WTC11 (cell line): ENCODE data around the gene SLC22A7. TPM values are rescaled to one million over a fixed set of nuclear protein-coding genes. Genes with fewer than 3 reads are reported as not detected.

ENCODE experiments used
- ATAC-seq: fragments of 200-7000 bp; cut with Tn5 transposase; 2 replicates; pipeline ENCODE4 v1.10.0; 2021; ENCODE audit warnings: mild to moderate bottlenecking, moderate library complexity
- CTCF ChIA-PET: fragments of 300-600 bp; sonication (Branson Sonifier 250); formaldehyde crosslinking; loops from one replicate; lab custom pipeline; 2021; ENCODE audit warnings: antibody characterized with exemption; lab: Charles Lee
- POLR2A ChIA-PET: fragments of 350-600 bp; sonication (Branson Sonifier 250); formaldehyde crosslinking; loops from one replicate; lab custom pipeline; 2021; ENCODE audit warnings: antibody characterized with exemption; lab: Charles Lee
- DNase-seq: peaks from one replicate; pipeline ENCODE4 v3.0.0; 2021; ENCODE audit warnings: low spot score
- H3K27ac Mint-ChIP-seq: 2 replicates; pipeline ENCODE4 v1.8.0; 2021; ENCODE audit warnings: mixed read lengths
- H3K27me3 Mint-ChIP-seq: 2 replicates; pipeline ENCODE4 v1.8.0; 2021; ENCODE audit warnings: low read depth, mild to moderate bottlenecking, moderate library complexity, mixed read lengths
- H3K36me3 Mint-ChIP-seq: 2 replicates; pipeline ENCODE4 v1.8.0; 2021; ENCODE audit warnings: mixed read lengths
- H3K4me1 Mint-ChIP-seq: 2 replicates; pipeline ENCODE4 v1.8.0; 2022; ENCODE audit warnings: mixed read lengths
- H3K4me3 Mint-ChIP-seq: 2 replicates; pipeline ENCODE4 v1.8.0; 2021; ENCODE audit warnings: mild to moderate bottlenecking, moderate library complexity, mixed read lengths
- H3K9me3 Mint-ChIP-seq: 2 replicates; pipeline ENCODE4 v1.8.0; 2021; ENCODE audit warnings: mixed read lengths
- CREB1 ChIP-seq: sonication (generic); formaldehyde crosslinking; IDR thresholded peaks from 2 replicates; pipeline ENCODE4 v1.8.0; 2023; ENCODE audit warnings: mild to moderate bottlenecking, missing genetic modification reagents
- ETV6 ChIP-seq: sonication (generic); formaldehyde crosslinking; IDR thresholded peaks from 2 replicates; pipeline ENCODE4 v1.8.1; 2022; ENCODE audit warnings: mild to moderate bottlenecking, missing genetic modification reagents
- MYBL2 ChIP-seq: sonication (generic); formaldehyde crosslinking; IDR thresholded peaks from 2 replicates; pipeline ENCODE4 v1.8.1; 2023; ENCODE audit warnings: mild to moderate bottlenecking, moderate library complexity, missing genetic modification reagents
- NR3C1 ChIP-seq: sonication (generic); formaldehyde crosslinking; conservative IDR thresholded peaks from 2 replicates; pipeline ENCODE4 v1.8.1; 2023; ENCODE audit warnings: low read depth, mild to moderate bottlenecking, missing genetic modification reagents
- TEAD1 ChIP-seq: sonication (generic); formaldehyde crosslinking; IDR thresholded peaks from 2 replicates; pipeline ENCODE4 v1.8.0; 2022; ENCODE audit warnings: mild to moderate bottlenecking, missing genetic modification reagents
- ZNF121 ChIP-seq: sonication (generic); formaldehyde crosslinking; IDR thresholded peaks from 2 replicates; pipeline ENCODE4 v1.8.0; 2023; ENCODE audit warnings: missing genetic modification reagents
- ZNF423 ChIP-seq: fragments of 250-450 bp; sonication (Bioruptor Pico); IDR thresholded peaks from 2 replicates; pipeline ENCODE4 v2.1.2; 2022; ENCODE audit warnings: mild to moderate bottlenecking, moderate library complexity
- total RNA-seq: library from RNA; stranded (reverse); gene quantifications from 3 replicates; pipeline ENCODE4 v1.2.3, GENCODE V29; 2021
- TF ChIP-seq, protein P1 (sequence below): sonication (generic); formaldehyde crosslinking; IDR thresholded peaks from 2 replicates; pipeline ENCODE4 v1.8.1; 2023; ENCODE audit warnings: mild to moderate bottlenecking, missing genetic modification reagents, moderate library complexity
- TF ChIP-seq, protein P2 (sequence below): sonication (generic); formaldehyde crosslinking; IDR thresholded peaks from 2 replicates; pipeline ENCODE4 v1.8.1; 2022; ENCODE audit warnings: mild to moderate bottlenecking, missing genetic modification reagents, moderate library complexity, borderline replicate concordance
- TF ChIP-seq, protein P3 (sequence below): sonication (generic); formaldehyde crosslinking; conservative IDR thresholded peaks from 2 replicates; pipeline ENCODE4 v1.8.1; 2022; ENCODE audit warnings: mild to moderate bottlenecking, missing genetic modification reagents
- TF ChIP-seq, protein P4 (sequence below): sonication (generic); formaldehyde crosslinking; IDR thresholded peaks from 2 replicates; pipeline ENCODE4 v1.8.1; 2023; ENCODE audit warnings: mild to moderate bottlenecking, missing genetic modification reagents, borderline replicate concordance
- TF ChIP-seq, protein P5 (sequence below): fragments of 250-450 bp; sonication (Bioruptor Pico); conservative IDR thresholded peaks from 2 replicates; pipeline ENCODE4 v1.9.0; 2021; ENCODE audit warnings: mild to moderate bottlenecking
- TF ChIP-seq, protein P6 (sequence below): sonication (generic); formaldehyde crosslinking; IDR thresholded peaks from 2 replicates; pipeline ENCODE4 v1.8.1; 2022; ENCODE audit warnings: low read depth, missing genetic modification reagents, borderline replicate concordance
- TF ChIP-seq, protein P7 (sequence below): sonication (generic); formaldehyde crosslinking; IDR thresholded peaks from 2 replicates; pipeline ENCODE4 v1.8.0; 2023; ENCODE audit warnings: missing genetic modification reagents, mild to moderate bottlenecking, borderline replicate concordance
- TF ChIP-seq, protein P8 (sequence below): sonication (generic); formaldehyde crosslinking; IDR thresholded peaks from 2 replicates; pipeline ENCODE4 v1.8.1; 2023; ENCODE audit warnings: mild to moderate bottlenecking, missing genetic modification reagents

The SLC22A7 gene
- total RNA-seq, 1 experiment from 2014 or later, result not detected

DNA sequence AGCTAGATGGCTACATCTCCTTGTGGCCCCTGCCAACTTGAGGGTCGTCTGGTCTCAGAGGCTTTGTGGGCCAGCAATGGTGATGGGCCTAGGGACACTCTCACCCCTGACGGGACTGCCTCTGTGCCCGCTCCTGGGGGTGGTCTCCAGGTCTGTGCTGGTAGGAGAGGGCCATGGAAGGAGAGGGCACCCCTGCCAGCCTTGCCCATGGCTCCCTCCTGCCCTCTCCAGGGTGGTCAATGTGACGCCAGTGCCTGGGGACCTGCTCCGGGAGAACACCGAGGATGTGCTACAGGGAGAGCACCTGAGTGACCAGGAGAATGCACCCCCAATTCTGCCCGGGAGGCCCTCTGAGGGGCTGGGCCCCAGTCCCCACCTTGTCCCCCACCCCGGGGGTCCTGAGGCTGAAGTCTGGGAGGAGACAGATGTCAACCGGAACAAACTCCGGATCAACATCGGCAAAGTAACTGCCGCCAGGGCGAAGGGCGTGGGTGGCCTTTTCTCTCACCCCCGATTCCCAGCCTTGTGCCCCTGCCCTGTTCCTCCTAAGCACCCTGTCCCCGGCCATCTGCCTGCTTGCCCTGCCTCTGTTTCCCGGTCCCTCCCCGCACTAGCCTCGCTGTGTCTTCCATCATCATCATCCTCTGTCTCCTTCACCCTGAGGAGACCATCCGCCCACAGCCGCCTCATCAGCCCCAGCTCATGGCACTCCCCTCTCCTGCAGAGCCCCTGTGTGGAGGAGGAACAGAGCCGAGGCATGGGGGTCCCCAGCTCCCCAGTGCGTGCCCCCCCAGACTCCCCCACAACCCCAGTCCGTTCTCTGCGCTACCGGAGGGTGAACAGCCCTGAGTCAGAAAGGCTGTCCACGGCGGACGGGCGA lies 39.0 kb upstream of the SLC22A7 start:
- ATAC-seq, result no peak
- Mint-ChIP-seq H3K27ac (no peak overlapping the region), H3K9me3 (no peaks in the 10 kb centered on the region), H3K27me3 (no peaks in the 10 kb centered on the region; the same call in 1 of the 2 replicates), H3K4me1 (peaks cover 17% of the 10 kb centered on the region), H3K4me3 (no peak overlapping the region)
- POLR2A ChIA-PET, result interaction anchor here (0.5 to 1.1 kb wide), 2 partner anchors 157 to 200 kb away, joined by 3 read pairs; partner anchors contain the start of genes KLC4 and MRPL2
- CTCF ChIA-PET, result interaction anchor here (1.1 kb wide), 1 partner anchor 248 kb away, joined by 3 read pairs; no protein-coding TSS in a partner anchor
- TF ChIP-seq MYBL2 (CRISPR knock-in tag) (no peak), CREB1 (no peak), ZNF121 (CRISPR knock-in tag) (no peak), ZNF423 (no peak), NR3C1 (no peak), TEAD1 (CRISPR knock-in tag) (no peak), ETV6 (CRISPR knock-in tag) (no peak)
- TF ChIP-seq, protein P1, sequence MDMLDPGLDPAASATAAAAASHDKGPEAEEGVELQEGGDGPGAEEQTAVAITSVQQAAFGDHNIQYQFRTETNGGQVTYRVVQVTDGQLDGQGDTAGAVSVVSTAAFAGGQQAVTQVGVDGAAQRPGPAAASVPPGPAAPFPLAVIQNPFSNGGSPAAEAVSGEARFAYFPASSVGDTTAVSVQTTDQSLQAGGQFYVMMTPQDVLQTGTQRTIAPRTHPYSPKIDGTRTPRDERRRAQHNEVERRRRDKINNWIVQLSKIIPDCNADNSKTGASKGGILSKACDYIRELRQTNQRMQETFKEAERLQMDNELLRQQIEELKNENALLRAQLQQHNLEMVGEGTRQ (CRISPR knock-in tag), result no peak
- TF ChIP-seq, protein P2, sequence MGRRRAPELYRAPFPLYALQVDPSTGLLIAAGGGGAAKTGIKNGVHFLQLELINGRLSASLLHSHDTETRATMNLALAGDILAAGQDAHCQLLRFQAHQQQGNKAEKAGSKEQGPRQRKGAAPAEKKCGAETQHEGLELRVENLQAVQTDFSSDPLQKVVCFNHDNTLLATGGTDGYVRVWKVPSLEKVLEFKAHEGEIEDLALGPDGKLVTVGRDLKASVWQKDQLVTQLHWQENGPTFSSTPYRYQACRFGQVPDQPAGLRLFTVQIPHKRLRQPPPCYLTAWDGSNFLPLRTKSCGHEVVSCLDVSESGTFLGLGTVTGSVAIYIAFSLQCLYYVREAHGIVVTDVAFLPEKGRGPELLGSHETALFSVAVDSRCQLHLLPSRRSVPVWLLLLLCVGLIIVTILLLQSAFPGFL (CRISPR knock-in tag), result no peak
- TF ChIP-seq, protein P3, sequence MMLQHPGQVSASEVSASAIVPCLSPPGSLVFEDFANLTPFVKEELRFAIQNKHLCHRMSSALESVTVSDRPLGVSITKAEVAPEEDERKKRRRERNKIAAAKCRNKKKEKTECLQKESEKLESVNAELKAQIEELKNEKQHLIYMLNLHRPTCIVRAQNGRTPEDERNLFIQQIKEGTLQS (CRISPR knock-in tag), result no peak
- TF ChIP-seq, protein P4, sequence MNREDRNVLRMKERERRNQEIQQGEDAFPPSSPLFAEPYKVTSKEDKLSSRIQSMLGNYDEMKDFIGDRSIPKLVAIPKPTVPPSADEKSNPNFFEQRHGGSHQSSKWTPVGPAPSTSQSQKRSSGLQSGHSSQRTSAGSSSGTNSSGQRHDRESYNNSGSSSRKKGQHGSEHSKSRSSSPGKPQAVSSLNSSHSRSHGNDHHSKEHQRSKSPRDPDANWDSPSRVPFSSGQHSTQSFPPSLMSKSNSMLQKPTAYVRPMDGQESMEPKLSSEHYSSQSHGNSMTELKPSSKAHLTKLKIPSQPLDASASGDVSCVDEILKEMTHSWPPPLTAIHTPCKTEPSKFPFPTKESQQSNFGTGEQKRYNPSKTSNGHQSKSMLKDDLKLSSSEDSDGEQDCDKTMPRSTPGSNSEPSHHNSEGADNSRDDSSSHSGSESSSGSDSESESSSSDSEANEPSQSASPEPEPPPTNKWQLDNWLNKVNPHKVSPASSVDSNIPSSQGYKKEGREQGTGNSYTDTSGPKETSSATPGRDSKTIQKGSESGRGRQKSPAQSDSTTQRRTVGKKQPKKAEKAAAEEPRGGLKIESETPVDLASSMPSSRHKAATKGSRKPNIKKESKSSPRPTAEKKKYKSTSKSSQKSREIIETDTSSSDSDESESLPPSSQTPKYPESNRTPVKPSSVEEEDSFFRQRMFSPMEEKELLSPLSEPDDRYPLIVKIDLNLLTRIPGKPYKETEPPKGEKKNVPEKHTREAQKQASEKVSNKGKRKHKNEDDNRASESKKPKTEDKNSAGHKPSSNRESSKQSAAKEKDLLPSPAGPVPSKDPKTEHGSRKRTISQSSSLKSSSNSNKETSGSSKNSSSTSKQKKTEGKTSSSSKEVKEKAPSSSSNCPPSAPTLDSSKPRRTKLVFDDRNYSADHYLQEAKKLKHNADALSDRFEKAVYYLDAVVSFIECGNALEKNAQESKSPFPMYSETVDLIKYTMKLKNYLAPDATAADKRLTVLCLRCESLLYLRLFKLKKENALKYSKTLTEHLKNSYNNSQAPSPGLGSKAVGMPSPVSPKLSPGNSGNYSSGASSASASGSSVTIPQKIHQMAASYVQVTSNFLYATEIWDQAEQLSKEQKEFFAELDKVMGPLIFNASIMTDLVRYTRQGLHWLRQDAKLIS (CRISPR knock-in tag), result no peak
- TF ChIP-seq, protein P5, sequence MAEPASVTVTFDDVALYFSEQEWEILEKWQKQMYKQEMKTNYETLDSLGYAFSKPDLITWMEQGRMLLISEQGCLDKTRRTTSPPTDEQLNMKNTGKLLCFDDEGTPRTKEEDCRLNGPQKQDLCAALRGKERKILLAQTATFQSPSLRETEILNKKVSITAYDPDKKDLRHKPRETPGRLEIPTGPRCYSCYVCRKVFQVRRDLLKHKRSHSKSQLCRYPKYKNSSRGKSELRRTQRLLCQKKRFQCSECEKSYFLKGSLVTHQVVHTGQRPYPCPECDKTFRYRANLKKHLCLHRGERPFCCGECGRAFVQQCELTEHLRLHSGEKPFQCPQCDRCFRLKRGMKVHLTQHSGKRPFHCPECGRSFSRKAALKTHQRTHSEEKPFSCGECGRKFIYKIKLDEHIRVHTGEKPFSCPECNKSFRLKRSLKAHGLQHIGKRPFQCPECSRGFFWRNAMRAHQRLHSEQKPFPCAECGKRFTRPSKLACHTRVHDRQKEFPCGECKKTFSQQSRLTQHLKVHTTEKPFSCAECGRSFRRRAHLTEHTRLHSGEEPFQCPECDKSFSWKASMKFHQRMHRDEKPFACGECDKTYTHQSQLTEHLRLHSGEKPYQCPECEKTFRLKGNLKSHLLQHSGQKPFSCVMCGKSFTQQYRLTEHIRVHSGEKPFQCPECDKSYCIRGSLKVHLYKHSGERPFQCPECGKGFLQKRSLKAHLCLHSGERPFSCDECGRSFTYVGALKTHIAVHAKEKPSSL (CRISPR knock-in tag), result no peak
- TF ChIP-seq, protein P6, sequence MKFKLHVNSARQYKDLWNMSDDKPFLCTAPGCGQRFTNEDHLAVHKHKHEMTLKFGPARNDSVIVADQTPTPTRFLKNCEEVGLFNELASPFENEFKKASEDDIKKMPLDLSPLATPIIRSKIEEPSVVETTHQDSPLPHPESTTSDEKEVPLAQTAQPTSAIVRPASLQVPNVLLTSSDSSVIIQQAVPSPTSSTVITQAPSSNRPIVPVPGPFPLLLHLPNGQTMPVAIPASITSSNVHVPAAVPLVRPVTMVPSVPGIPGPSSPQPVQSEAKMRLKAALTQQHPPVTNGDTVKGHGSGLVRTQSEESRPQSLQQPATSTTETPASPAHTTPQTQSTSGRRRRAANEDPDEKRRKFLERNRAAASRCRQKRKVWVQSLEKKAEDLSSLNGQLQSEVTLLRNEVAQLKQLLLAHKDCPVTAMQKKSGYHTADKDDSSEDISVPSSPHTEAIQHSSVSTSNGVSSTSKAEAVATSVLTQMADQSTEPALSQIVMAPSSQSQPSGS (CRISPR knock-in tag), result no peak
- TF ChIP-seq, protein P7, sequence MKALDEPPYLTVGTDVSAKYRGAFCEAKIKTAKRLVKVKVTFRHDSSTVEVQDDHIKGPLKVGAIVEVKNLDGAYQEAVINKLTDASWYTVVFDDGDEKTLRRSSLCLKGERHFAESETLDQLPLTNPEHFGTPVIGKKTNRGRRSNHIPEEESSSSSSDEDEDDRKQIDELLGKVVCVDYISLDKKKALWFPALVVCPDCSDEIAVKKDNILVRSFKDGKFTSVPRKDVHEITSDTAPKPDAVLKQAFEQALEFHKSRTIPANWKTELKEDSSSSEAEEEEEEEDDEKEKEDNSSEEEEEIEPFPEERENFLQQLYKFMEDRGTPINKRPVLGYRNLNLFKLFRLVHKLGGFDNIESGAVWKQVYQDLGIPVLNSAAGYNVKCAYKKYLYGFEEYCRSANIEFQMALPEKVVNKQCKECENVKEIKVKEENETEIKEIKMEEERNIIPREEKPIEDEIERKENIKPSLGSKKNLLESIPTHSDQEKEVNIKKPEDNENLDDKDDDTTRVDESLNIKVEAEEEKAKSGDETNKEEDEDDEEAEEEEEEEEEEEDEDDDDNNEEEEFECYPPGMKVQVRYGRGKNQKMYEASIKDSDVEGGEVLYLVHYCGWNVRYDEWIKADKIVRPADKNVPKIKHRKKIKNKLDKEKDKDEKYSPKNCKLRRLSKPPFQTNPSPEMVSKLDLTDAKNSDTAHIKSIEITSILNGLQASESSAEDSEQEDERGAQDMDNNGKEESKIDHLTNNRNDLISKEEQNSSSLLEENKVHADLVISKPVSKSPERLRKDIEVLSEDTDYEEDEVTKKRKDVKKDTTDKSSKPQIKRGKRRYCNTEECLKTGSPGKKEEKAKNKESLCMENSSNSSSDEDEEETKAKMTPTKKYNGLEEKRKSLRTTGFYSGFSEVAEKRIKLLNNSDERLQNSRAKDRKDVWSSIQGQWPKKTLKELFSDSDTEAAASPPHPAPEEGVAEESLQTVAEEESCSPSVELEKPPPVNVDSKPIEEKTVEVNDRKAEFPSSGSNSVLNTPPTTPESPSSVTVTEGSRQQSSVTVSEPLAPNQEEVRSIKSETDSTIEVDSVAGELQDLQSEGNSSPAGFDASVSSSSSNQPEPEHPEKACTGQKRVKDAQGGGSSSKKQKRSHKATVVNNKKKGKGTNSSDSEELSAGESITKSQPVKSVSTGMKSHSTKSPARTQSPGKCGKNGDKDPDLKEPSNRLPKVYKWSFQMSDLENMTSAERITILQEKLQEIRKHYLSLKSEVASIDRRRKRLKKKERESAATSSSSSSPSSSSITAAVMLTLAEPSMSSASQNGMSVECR (CRISPR knock-in tag), result no peak
- TF ChIP-seq, protein P8, sequence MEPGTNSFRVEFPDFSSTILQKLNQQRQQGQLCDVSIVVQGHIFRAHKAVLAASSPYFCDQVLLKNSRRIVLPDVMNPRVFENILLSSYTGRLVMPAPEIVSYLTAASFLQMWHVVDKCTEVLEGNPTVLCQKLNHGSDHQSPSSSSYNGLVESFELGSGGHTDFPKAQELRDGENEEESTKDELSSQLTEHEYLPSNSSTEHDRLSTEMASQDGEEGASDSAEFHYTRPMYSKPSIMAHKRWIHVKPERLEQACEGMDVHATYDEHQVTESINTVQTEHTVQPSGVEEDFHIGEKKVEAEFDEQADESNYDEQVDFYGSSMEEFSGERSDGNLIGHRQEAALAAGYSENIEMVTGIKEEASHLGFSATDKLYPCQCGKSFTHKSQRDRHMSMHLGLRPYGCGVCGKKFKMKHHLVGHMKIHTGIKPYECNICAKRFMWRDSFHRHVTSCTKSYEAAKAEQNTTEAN (CRISPR knock-in tag), result no peak
- TF ChIP-seq, all 79 proteins: peak for 0
- no peaks in the 10 kb centered on the region for H3K36me3 Mint-ChIP-seq
- DNase-seq, result no peak
